Astrocyte of the spinal cord (primary cell): Measurements from ENCODE around the gene CRISPLD2.
"Not testable (repeated sequence)": the region's sequence is repeated elsewhere in the genome, so short reads cannot be mapped to it uniquely, and the experiment has no call there.

Experiments
- DNase-seq: peaks from one replicate; pipeline ENCODE4 v3.0.0; 2011; ENCODE audit warnings: low read depth, low spot score
- H3K4me3 ChIP-seq: 2 replicates; pipeline ENCODE4 v1.5.1; 2011; ENCODE audit warnings: low read depth, mild to moderate bottlenecking, low read length, moderate library complexity
- in situ Hi-C: cut with HindIII; loops from 2 replicates; pipeline ENCODE4 v1.10.0; 2017; ENCODE audit warnings: low sequenced_read_pairs
- TF ChIP-seq, protein P1 (sequence below): IDR thresholded peaks from 2 replicates; pipeline ENCODE4 v1.5.1; 2012; ENCODE audit warnings: low read depth, mild to moderate bottlenecking, low read length, inconsistent platforms

Gene CRISPLD2

DNA sequence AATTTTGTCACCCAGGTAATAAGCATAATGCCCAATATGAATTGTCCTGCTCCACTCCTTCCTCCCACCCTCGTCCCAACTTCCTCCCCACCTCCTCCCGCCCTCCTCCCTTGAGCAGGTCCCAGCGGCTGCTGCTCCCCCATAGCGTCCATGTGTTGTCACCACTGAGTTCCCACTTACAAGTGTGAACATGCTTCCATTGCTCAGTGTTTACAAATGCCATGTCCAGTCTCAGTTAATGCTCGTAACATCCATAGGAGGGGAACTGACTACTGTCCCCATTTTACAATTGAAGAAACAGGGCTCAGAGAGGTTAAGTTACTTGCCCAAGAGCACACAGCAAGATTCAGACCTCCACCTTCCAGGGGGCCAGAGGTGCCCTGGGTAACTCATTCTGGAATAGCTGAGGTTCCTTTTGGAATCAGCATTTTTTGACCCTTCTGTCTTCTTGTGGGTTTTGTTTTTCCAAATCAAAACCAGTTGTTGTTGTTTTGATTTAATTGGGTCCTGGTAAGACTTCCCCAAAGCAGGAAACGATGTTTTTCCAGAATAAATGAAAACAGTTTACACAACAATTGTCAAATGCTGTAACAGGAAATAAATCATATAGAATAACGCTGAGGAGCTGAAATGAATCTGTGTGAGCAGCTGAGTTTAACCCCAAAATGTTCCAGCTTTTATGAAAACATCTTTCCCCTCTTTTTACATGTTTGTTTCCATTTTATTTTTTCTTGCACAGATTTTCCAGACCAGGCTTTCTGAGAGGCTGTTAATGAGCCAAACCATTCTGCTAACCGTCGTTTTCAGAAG, 117.6 kb downstream of the CRISPLD2 start:
- in situ Hi-C loops, result no loop called here
- TF ChIP-seq, protein P1, sequence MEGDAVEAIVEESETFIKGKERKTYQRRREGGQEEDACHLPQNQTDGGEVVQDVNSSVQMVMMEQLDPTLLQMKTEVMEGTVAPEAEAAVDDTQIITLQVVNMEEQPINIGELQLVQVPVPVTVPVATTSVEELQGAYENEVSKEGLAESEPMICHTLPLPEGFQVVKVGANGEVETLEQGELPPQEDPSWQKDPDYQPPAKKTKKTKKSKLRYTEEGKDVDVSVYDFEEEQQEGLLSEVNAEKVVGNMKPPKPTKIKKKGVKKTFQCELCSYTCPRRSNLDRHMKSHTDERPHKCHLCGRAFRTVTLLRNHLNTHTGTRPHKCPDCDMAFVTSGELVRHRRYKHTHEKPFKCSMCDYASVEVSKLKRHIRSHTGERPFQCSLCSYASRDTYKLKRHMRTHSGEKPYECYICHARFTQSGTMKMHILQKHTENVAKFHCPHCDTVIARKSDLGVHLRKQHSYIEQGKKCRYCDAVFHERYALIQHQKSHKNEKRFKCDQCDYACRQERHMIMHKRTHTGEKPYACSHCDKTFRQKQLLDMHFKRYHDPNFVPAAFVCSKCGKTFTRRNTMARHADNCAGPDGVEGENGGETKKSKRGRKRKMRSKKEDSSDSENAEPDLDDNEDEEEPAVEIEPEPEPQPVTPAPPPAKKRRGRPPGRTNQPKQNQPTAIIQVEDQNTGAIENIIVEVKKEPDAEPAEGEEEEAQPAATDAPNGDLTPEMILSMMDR, result no peak
- H3K4me3 ChIP-seq, result no peak overlapping the region
- DNase-seq, result no peak

DNA sequence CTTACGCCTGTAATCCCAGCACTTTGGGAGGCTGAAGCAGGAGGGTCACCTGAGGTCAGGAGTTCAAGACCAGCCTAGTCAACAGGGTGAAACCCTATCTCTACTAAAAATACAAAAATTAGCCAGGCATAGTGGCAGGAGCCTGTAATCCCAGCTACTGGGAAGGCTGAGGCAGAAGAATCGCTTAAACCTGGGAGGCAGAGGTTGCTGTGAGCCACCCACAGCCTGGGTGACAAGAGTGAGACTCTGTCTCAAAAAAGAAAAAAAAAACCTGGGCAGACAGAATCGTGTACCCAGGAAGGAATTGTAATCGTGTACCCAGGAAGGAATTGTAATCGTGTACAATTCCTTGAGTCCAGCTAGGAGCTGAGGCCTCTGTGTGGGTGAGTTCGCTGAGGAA, 118.8 kb downstream of the CRISPLD2 start:
- in situ Hi-C loops, DNase-seq, H3K4me3 ChIP-seq: not testable (repeated sequence)

DNA sequence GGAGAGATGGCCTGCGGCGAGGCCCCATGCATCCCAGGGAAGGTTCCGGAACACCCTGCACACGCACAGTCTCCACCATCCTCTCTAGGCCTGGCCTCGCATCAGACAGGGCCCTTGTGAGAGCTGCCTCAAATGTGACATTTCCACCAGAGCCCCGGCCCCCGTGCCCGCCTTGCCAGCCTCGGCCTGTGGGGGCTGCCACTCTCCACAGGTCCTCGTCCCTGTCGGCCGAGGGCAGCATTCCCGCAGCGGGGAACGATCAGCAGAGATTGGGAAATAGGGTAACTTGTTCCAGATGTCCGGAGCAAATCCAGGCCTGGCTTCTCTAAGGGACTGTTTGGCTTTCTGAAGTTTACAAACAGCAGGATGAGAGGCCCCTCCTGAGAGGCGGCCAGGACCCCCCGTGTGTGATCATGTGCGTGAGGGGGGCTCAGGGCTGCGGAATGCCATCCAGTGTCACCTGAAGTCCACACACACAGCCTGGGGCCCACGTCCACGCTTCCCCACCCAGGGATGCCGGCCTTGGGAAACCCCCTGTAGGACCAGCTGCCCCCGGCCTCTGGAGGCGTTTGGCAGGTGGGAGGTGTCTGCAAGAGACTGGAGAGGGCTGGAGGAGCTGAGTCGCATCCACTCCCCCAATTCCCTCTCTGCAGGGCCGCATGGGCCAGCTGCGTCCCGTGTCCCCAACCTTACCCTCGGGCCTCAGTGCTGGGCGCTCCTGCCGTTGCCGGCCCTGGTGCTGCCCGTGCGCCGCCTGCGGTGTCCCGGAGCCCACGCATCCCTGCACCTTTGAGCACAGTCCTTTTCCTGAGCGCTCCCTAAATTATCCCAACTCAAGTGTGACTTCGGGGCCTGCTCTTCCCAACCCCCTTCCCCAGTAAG, 121.1 kb downstream of the CRISPLD2 start:
- in situ Hi-C loops, result no loop called here
- H3K4me3 ChIP-seq, result no peak overlapping the region
- TF ChIP-seq, protein P1, result no peak
- no peak for DNase-seq

DNA sequence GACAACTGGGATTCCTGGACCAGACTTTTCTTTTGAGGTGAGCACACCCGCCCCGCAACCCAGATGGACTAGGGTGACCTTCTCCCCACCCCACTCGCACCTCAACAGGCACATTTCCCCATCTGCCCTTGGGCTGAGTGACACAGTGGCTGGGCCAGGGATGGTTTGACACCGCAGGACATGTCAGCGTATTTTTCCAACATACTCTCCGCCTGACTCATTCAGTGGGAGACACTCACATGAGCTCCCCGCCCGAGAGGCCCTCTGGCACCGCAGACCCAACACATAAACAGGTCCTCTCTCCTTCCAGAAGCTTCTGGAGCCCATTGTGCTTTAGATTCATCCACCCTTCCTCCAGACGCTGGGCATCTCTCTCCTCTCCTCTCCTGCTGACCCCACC, 122.1 kb downstream of the CRISPLD2 start:
- no peak overlapping the region for H3K4me3 ChIP-seq
- TF ChIP-seq, protein P1, result no peak
- in situ Hi-C loops, result no loop called here
- no peak for DNase-seq

DNA sequence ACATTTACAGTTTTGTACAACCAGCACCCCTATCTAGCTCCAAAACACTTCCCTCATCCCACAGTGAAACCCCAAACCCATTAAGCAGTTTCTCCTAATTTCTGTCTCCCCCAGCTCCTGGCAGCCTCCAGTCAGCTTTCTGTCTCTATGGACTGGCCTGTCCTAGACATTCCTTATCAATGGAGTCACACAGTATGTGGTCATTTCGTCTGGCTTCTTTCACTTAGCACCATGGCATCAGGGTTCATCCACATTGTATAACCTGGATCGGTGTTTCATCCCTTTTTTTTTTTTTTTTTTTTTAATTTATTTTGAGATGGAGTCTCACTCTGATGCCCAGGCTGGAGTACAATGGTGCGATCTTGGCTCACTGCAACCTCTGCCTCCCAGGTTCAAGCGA, 123.0 kb downstream of the CRISPLD2 start:
- TF ChIP-seq, protein P1, result no peak
- no peak overlapping the region for H3K4me3 ChIP-seq
- DNase-seq, result no peak
- in situ Hi-C loops, result no loop called here

DNA sequence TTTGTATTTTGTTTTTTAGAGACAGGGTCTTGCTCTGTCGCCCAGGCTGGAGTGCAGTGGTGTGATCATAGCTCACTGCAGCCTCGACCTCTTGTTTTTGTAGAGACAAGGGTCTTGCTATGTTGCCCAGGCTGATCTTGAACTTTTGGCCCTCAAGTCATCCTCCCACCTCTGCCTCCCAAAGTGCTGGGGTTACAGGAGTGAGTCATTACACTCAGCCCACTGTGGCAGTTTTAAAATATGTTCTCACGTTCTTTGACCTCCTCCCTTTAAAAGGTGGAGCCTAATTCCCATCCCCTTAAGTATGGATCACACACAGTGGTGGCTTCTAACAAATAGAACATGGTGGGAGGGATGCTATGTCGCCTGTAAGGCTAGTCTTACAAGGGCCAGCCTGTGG, 123.8 kb downstream of the CRISPLD2 start:
- in situ Hi-C loops, result no loop called here
- DNase-seq, result no peak
- TF ChIP-seq, protein P1, result no peak
- no peak overlapping the region for H3K4me3 ChIP-seq

DNA sequence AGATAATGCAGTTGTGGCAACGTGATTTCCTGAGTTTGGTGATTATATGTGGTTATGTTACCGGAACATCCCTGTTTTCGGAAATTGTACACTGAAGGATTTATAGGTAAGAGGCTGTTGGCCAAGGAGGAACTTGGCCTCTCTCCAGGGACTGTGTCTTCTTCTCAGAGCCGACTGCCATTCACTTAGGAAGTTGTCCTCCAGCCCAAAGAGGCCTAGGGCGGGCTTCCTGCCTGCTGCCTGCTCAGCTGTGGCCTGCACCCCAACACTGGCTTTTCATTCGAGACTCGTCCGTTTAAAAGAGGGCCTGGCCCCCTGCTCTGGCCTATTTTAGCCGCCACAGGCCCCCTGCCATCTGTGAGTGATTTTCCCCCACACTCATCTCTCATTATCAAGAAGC, 127.2 kb downstream of the CRISPLD2 start:
- TF ChIP-seq, protein P1, result no peak
- in situ Hi-C loops, result no loop called here
- no peak for DNase-seq
- H3K4me3 ChIP-seq, result no peak overlapping the region
